ENCODE data around the gene DRAP1.

DRAP1 gene

DNA sequence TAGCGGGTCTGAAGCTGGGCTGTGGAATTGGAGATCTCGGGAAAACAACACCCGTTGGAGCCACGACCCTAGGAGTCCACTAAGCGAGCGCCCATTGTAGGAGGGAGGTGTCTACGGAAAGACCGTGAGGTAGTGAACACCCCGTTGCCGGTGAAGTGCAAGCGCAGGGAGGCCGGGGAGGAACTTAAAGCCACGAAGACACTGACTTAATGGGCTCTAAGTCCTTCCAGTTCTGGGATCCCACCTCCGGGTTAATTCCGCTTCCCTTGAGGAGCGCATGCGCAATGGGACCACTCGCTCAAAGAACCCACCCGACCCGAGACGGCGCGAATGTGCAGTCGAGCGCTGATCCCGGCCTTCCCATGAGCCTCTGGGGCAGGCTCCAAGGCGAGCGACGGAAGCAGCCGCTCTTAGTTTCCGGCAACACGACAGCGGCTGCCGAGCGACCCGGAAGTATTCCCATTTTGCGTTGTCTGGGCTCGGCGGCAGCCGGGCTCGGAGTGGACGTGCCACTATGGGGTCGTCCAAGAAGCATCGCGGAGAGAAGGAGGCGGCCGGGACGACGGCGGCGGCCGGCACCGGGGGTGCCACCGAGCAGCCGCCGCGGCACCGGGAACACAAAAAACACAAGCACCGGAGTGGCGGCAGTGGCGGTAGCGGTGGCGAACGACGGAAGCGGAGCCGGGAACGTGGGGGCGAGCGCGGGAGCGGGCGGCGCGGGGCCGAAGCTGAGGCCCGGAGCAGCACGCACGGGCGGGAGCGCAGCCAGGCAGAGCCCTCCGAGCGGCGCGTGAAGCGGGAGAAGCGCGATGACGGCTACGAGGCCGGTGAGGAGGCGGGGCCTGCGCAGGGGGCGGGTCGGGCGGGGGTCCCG lies 42.3 kb downstream of the DRAP1 start, which contains the start of gene SART1:
Gene SART1 (plus strand): TSS at position 468 of the 874 bp plus-strand sequence. CDS start 47 bp downstream, at position 515.
- DNase-seq (ENCODE audit: low spot score): peak; percentile 99

- DNase-seq (ENCODE audit: low spot score): no peak
Observed at GRCh38 chr11:65962141-65962564, 42.9 kb downstream of the DRAP1 start.

DNA sequence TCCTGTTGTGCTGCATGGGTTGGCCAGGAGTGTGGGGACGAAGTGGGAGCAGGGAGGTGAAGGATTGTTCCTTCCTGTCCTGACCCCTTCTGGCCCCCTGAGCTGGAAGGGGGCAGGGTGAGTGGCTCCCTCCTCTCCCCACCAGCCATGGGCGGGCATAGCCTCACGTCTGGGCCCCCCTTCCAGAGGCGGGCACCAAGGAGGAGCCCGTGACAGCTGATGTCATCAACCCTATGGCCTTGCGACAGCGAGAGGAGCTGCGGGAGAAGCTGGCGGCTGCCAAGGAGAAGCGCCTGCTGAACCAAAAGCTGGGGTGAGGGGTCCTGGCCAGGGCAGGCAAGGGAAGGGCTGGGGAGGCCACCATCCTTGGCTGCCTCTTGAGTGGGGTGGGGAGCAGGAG lies 45.7 kb downstream of the DRAP1 start:
- DNase-seq (ENCODE audit: low spot score): no peak

GRCh38 chr11:65965986-65966762 lies 46.9 kb downstream of the DRAP1 start:
- DNase-seq (ENCODE audit: low spot score): no peak

- DNase-seq (ENCODE audit: low spot score): no peak
Observed at GRCh38 chr11:65967329-65967934, 48.2 kb downstream of the DRAP1 start.

- no peak for DNase-seq (ENCODE audit: low spot score)
Observed at GRCh38 chr11:65968600-65969482, 49.6 kb downstream of the DRAP1 start.

All from AG08396 (cell line).